ENCODE results near the gene RBP4. TPM values are rescaled to one million over a fixed set of nuclear protein-coding genes. Genes with fewer than 3 reads are reported as not detected.

Gene RBP4
- total RNA-seq, 4 donors from 2014 or later, result 1.9 to 10.6 TPM; not detected in 2

DNA sequence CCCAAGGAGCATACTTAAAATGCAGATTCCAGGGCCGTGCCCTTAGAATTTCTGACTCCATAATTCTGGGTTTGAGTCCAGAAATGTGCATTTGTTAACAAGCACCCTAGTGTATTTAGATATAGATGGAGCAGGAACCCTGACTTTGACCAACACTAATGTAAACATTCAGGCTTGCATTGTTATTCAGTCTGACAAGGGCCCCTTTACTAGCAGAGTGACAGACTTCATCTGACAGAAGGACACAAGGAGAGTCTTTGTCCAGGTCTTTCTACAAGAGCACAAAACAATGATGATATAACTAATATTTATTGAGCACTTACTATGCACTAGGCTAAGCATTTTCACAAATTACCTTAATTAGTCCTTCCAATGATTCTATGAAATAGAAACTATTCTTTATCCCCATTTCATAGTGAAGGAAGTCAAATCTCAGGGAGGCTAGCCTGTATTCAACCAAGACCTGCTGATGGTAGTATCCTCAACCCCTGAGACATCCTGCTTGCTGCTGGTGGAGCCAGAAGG is 3.9 kb downstream of the RBP4 start:
- Histone ChIP-seq H3K36me3 (no peaks in the 10 kb centered on the region), H3K27ac (no peak overlapping the region), H3K27me3 (peaks cover 28% of the 10 kb centered on the region), H3K4me1 (peaks cover 0 to 17% (median 8%) of the 10 kb centered on the region in 3 donors), H3K4me3 (no peak overlapping the region), H3K9me3 (no peaks in the 10 kb centered on the region)
- WGBS, 2 donors (ENCODE audit: low coverage in 1 of 2), result 100% methylated on average over 1 of the region's 1 CpG
- TF ChIP-seq POLR2A (IDR thresholded peaks at IDR 0.05) (no peak), EP300 (IDR thresholded peaks at IDR 0.05) (no peak), POLR2AphosphoS5 (IDR thresholded peaks at IDR 0.05) (no peak)
- TF ChIP-seq, protein P1, sequence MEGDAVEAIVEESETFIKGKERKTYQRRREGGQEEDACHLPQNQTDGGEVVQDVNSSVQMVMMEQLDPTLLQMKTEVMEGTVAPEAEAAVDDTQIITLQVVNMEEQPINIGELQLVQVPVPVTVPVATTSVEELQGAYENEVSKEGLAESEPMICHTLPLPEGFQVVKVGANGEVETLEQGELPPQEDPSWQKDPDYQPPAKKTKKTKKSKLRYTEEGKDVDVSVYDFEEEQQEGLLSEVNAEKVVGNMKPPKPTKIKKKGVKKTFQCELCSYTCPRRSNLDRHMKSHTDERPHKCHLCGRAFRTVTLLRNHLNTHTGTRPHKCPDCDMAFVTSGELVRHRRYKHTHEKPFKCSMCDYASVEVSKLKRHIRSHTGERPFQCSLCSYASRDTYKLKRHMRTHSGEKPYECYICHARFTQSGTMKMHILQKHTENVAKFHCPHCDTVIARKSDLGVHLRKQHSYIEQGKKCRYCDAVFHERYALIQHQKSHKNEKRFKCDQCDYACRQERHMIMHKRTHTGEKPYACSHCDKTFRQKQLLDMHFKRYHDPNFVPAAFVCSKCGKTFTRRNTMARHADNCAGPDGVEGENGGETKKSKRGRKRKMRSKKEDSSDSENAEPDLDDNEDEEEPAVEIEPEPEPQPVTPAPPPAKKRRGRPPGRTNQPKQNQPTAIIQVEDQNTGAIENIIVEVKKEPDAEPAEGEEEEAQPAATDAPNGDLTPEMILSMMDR (IDR thresholded peaks at IDR 0.05), result no peak
- ATAC-seq, result no peak

DNA sequence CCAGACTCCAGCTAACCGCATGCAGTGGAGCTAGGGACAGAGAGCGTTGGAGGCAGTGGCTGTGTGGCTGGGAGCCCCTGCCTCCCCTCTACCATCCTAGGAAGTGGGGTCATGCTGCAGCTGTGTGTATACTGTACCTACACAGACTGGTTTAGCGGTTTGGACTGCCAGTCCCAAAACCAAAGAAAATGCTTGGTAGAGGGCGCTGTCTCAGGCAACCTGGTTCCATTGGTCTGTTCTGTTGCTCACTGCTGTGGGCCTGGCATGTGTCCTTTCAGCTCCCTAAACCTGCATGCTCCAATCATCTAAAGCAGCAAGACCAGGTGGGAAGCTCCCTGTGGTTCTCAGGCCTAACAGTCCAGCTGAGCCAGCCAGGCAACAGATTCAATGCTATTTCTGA is 4.5 kb downstream of the RBP4 start:
- WGBS, 2 donors (ENCODE audit: low coverage in 1 of 2), result 83% methylated on average over 2 of the region's 4 CpGs; no CpG with 5 or more reads in 1 of the 2 donors
- Histone ChIP-seq H3K27me3 (peaks cover 22% of the 10 kb centered on the region), H3K4me1 (peaks cover 0 to 12% (median 8%) of the 10 kb centered on the region in 3 donors), H3K9me3 (no peaks in the 10 kb centered on the region), H3K4me3 (no peak overlapping the region), H3K27ac (no peak overlapping the region), H3K36me3 (no peaks in the 10 kb centered on the region)
- no peak for ATAC-seq
- TF ChIP-seq POLR2A (IDR thresholded peaks at IDR 0.05) (no peak), POLR2AphosphoS5 (IDR thresholded peaks at IDR 0.05) (no peak), EP300 (IDR thresholded peaks at IDR 0.05) (no peak)
- TF ChIP-seq, protein P1 (IDR thresholded peaks at IDR 0.05), result no peak

DNA sequence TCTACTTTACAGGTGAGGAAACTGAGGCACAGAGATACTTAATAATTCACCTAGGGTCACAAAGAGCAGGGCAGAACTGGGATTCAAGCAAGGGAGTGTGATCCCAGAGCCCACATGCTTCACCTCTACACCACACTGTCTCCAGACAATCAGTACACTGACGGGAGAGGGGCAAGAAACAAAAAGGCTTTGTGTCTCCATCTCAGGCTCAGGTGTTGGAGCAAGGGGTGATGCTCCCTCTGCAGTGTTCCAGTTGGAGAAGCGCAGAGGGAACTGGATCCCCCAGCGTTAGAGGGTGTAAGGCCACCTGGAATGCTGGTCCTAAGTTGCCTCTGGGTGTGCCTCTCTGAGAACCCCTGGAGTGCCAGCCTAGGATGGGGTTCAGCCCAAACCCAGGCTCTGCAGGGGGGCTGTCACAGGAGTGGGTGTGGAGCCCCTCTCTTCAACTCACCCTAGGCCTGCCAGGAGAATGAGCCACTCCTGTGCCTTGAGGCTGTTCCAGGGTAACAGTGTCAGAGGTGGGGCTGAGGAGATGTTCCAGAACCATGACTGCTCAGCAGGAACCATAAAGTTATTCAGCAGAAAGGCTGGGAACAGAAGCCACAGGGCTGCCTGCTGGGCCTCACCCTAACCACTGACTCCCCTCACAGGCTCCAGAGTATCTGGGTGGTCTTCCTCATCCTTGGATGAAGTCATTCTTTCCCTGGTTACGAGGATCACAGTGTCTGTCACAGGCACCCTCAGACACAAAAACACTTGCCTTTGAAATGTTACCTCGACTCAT is 5.5 kb downstream of the RBP4 start:
- Histone ChIP-seq H3K27me3 (peaks cover 12% of the 10 kb centered on the region), H3K4me3 (no peak overlapping the region), H3K9me3 (no peaks in the 10 kb centered on the region), H3K27ac (no peak overlapping the region), H3K4me1 (peaks cover 0 to 3% (median 1%) of the 10 kb centered on the region in 3 donors), H3K36me3 (no peaks in the 10 kb centered on the region)
- TF ChIP-seq POLR2A (IDR thresholded peaks at IDR 0.05) (no peak), EP300 (IDR thresholded peaks at IDR 0.05) (no peak), POLR2AphosphoS5 (IDR thresholded peaks at IDR 0.05) (no peak)
- TF ChIP-seq, protein P1 (IDR thresholded peaks at IDR 0.05), result no peak
- no peak for ATAC-seq
- 73 to 82% methylated on average over 3 to 4 of the region's 5 CpGs for WGBS, 2 donors (ENCODE audit: low coverage in 1 of 2)

DNA sequence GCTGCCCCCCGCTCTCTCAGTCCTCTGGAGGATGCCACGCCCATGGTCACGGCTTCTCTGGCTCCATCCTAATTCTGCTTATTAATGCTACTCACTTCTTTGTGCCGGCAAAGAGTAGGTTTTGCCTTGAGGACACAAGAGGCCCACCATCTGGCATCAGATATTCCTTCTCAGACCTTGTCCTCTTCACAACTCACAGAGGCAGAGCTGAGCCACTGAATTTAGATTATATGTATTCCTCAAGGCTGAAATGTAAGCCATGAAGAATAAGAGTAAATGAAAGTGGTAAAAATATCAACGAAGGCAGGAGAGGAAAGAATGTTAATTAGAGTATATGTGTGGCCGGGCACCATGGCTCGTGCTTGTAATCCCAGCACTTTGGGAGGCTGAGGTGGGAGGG is 6.5 kb downstream of the RBP4 start:
- Histone ChIP-seq H3K4me3 (no peak overlapping the region), H3K27ac (no peak overlapping the region), H3K4me1 (no peaks in the 10 kb centered on the region), H3K9me3 (no peaks in the 10 kb centered on the region), H3K36me3 (no peaks in the 10 kb centered on the region), H3K27me3 (peaks cover 2% of the 10 kb centered on the region)
- 68 to 82% methylated on average over 6 to 7 of the region's 7 CpGs for WGBS, 2 donors (ENCODE audit: low coverage in 1 of 2)
- ATAC-seq, result no peak
- TF ChIP-seq POLR2A (IDR thresholded peaks at IDR 0.05), result no peak
- TF ChIP-seq POLR2AphosphoS5 (IDR thresholded peaks at IDR 0.05), result no peak
- TF ChIP-seq EP300 (IDR thresholded peaks at IDR 0.05), result no peak
- TF ChIP-seq, protein P1 (IDR thresholded peaks at IDR 0.05), result no peak

DNA sequence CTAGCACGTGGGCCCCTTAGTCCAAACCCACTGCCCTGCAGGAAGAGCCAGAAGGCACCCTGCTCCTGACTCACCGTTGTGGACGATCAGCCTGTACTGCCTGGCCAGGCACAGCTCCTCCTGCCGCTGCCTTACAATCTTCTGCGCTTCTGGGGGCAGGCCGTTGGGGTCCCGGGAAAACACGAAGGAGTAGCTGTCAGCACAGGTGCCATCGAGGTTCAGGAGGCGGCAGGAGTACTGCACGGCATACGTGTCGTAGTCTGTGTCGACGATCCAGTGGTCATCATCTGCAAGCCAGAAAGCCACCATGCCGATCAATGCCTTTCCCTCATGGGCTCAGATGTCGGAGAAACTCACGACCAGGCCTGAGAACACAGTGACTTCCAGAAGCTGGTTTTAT is 7.3 kb downstream of the RBP4 start:
- H3K9me3 ChIP-seq, result no peaks in the 10 kb centered on the region
- TF ChIP-seq POLR2A (IDR thresholded peaks at IDR 0.05) (no peak), EP300 (IDR thresholded peaks at IDR 0.05) (no peak), POLR2AphosphoS5 (IDR thresholded peaks at IDR 0.05) (no peak)
- TF ChIP-seq, protein P1 (IDR thresholded peaks at IDR 0.05), result no peak
- H3K27me3 ChIP-seq, result no peaks in the 10 kb centered on the region
- H3K27ac ChIP-seq, result no peak overlapping the region
- WGBS, 2 donors (ENCODE audit: low coverage in 1 of 2), result 70 to 91% methylated on average over 3 to 7 of the region's 18 CpGs
- H3K36me3 ChIP-seq, result no peaks in the 10 kb centered on the region
- H3K4me1 ChIP-seq, result no peaks in the 10 kb centered on the region
- H3K4me3 ChIP-seq, result no peak overlapping the region
- ATAC-seq, result no peak
